ENCODE measurements around the gene PLXDC1.

GRCh38 chr17:39195568-39196160 is 44.2 kb upstream of the PLXDC1 start:
- TF ChIP-seq YY1 (IDR thresholded peaks at IDR 0.05; ENCODE audit: insufficient read depth, insufficient read length) (no peak), ZNF274 (IDR thresholded peaks at IDR 0.05; ENCODE audit: low read depth, low read length) (no peak)

Measured in NT2/D1 (cell line).